ENCODE results near the gene UBN2. TPM values are rescaled to one million over a fixed set of nuclear protein-coding genes. Genes with fewer than 3 reads are reported as not detected.

The UBN2 gene
- total RNA-seq, 1 donor from 2014 or later = 31.7 TPM

- Mint-ChIP-seq H3K27ac (peak overlapping the region; percentile 77), H3K4me1 (ENCODE audit: unreplicated experiment) (peaks cover 10% of the 10 kb centered on the region), H3K9me3 (no peaks in the 10 kb centered on the region), H3K36me3 (peaks cover 10% of the 10 kb centered on the region), H3K27me3 (peaks cover 9% of the 10 kb centered on the region), H3K4me3 (peak overlapping the region; percentile 73)
- DNase-seq (ENCODE audit: extremely low spot score, unreplicated experiment) = no peak
- TF ChIP-seq CTCF (conservative IDR thresholded peaks at IDR 0.05) = no peak
Measured at GRCh38 chr7:139339025-139339424, 108.0 kb downstream of the UBN2 start.

- Mint-ChIP-seq H3K36me3 (peaks cover 13% of the 10 kb centered on the region), H3K4me1 (ENCODE audit: unreplicated experiment) (peaks cover 10% of the 10 kb centered on the region), H3K27me3 (peaks cover 9% of the 10 kb centered on the region), H3K27ac (peak overlapping the region; percentile 100), H3K9me3 (no peaks in the 10 kb centered on the region), H3K4me3 (peak overlapping the region; percentile 96)
- TF ChIP-seq CTCF (conservative IDR thresholded peaks at IDR 0.05) = no peak
- DNase-seq (ENCODE audit: extremely low spot score, unreplicated experiment) = no peak
Measured at GRCh38 chr7:139339698-139340036, 108.6 kb downstream of the UBN2 start.

GRCh38 chr7:139340037-139340807 is 109.2 kb downstream of the UBN2 start:
- Mint-ChIP-seq H3K36me3 (peaks cover 17% of the 10 kb centered on the region), H3K27ac (peak overlapping the region; percentile 100), H3K4me1 (ENCODE audit: unreplicated experiment) (peaks cover 10% of the 10 kb centered on the region), H3K4me3 (peak overlapping the region; percentile 96), H3K9me3 (no peaks in the 10 kb centered on the region), H3K27me3 (peaks cover 9% of the 10 kb centered on the region)
- peak; percentile 83 for TF ChIP-seq CTCF (conservative IDR thresholded peaks at IDR 0.05)
- DNase-seq (ENCODE audit: extremely low spot score, unreplicated experiment) = peak; percentile 97

GRCh38 chr7:139340808-139341057 is 109.7 kb downstream of the UBN2 start:
- peak overlapping the region; percentile 96 for H3K4me3 Mint-ChIP-seq
- peaks cover 10% of the 10 kb centered on the region for H3K4me1 Mint-ChIP-seq (ENCODE audit: unreplicated experiment)
- no peak for TF ChIP-seq CTCF (conservative IDR thresholded peaks at IDR 0.05)
- H3K27ac Mint-ChIP-seq = peak overlapping the region; percentile 100
- H3K27me3 Mint-ChIP-seq = peaks cover 9% of the 10 kb centered on the region
- peaks cover 20% of the 10 kb centered on the region for H3K36me3 Mint-ChIP-seq
- no peak for DNase-seq (ENCODE audit: extremely low spot score, unreplicated experiment)
- H3K9me3 Mint-ChIP-seq = no peaks in the 10 kb centered on the region

GRCh38 chr7:139341058-139341775 is 110.2 kb downstream of the UBN2 start, which contains the start of gene FMC1:
TSS of gene FMC1 (plus strand) at chr7:139341337. CDS start at chr7:139341385, 48 bp downstream.
- Mint-ChIP-seq H3K27me3 (peaks cover 9% of the 10 kb centered on the region), H3K36me3 (peaks cover 20% of the 10 kb centered on the region), H3K27ac (peak within 1 kb of the TSS; percentile 100), H3K4me3 (peak within 1 kb of the TSS; percentile 96), H3K9me3 (no peaks in the 10 kb centered on the region), H3K4me1 (ENCODE audit: unreplicated experiment) (peaks cover 10% of the 10 kb centered on the region)
- TF ChIP-seq CTCF (conservative IDR thresholded peaks at IDR 0.05) = no peak
- DNase-seq (ENCODE audit: extremely low spot score, unreplicated experiment) = peak; percentile 88

Data from type B pancreatic cell (in vitro differentiated cells).